NB4 (cell line): Measurements from ENCODE around the gene ASPG.
A peak's percentile ranks its signal among the peaks of the same experiment; 100 is the strongest.

ENCODE experiments used
- DNase-seq: peaks from one replicate; pipeline ENCODE4 v3.0.0; 2010; ENCODE audit warnings: low read depth
- H3K4me3 ChIP-seq: one replicate; pipeline ENCODE4 v1.5.1; 2011; ENCODE audit warnings: mild to moderate bottlenecking, low read depth, low read length, moderate library complexity
- CTCF ChIP-seq: IDR thresholded peaks from one replicate; pipeline ENCODE4 v1.5.1; 2012; ENCODE audit warnings: low read depth, low read length
- MAX ChIP-seq: IDR thresholded peaks from 2 replicates; pipeline ENCODE4 v1.6.1; 2011; ENCODE audit warnings: low read depth, low read length
- MYC ChIP-seq: IDR thresholded peaks from 2 replicates; pipeline ENCODE4 v1.6.1; 2011; ENCODE audit warnings: low read depth, low read length
- POLR2A ChIP-seq: IDR thresholded peaks from 2 replicates; pipeline ENCODE4 v1.6.1; 2011; ENCODE audit warnings: mild to moderate bottlenecking; ENCODE audit not compliant: insufficient read length; ENCODE audit errors: extremely low read depth

Gene ASPG

GRCh38 chr14:104155513-104155912 is 70.0 kb downstream of the ASPG start:
- no peak for DNase-seq
- H3K4me3 ChIP-seq, result no peak overlapping the region
- TF ChIP-seq POLR2A (no peak), CTCF (no peak), MYC (no peak), MAX (no peak)

- TF ChIP-seq POLR2A (no peak), MAX (no peak)
- no peak for DNase-seq
- no peak overlapping the region for H3K4me3 ChIP-seq
These were observed 70.6 kb downstream of the ASPG start for GRCh38 chr14:104156142-104156541.

- TF ChIP-seq CTCF (peak; percentile 9), MAX (no peak)
- DNase-seq, result peak; percentile 46
- no peak overlapping the region for H3K4me3 ChIP-seq
These were observed 71.8 kb downstream of the ASPG start for GRCh38 chr14:104157016-104157928.

- DNase-seq, result peak; percentile 58
- H3K4me3 ChIP-seq, result no peak overlapping the region
- TF ChIP-seq MAX, result peak; percentile 73
- no peak for TF ChIP-seq POLR2A
These were observed 73.6 kb downstream of the ASPG start for GRCh38 chr14:104158827-104159798.

GRCh38 chr14:104159990-104160389 is 74.5 kb downstream of the ASPG start:
- H3K4me3 ChIP-seq, result no peak overlapping the region
- DNase-seq, result no peak
- TF ChIP-seq MYC (no peak), MAX (no peak), CTCF (no peak), POLR2A (no peak)

- H3K4me3 ChIP-seq, result no peak overlapping the region
- TF ChIP-seq POLR2A (no peak), MAX (no peak), MYC (no peak), CTCF (no peak)
- no peak for DNase-seq
These were observed 76.3 kb downstream of the ASPG start for GRCh38 chr14:104161602-104162367.
